GM23338 (cell line): ENCODE measurements around the gene DMD. TPM values are rescaled to one million over a fixed set of nuclear protein-coding genes. Genes with fewer than 3 reads are reported as not detected.

Source experiments
- ATAC-seq: fragments of 200-7000 bp; cut with Tn5 transposase; 3 replicates; pipeline ENCODE4 v1.9.1; 2020
- DNase-seq: peaks from one replicate; pipeline ENCODE4 v3.0.0-alpha.2; 2015; ENCODE audit warnings: low spot score
- H2AFZ ChIP-seq: fragments of 200-600 bp; sonication (generic); 2 replicates; pipeline ENCODE4 v1.8.0; 2016; ENCODE audit warnings: antibody characterized with exemption, mild to moderate bottlenecking, moderate library complexity
- H3F3A ChIP-seq: fragments of 200-600 bp; sonication (generic); replicated peaks from 2 replicates; pipeline ENCODE4 v1.8.0; 2017; ENCODE audit warnings: antibody characterized with exemption, mixed run types, low read depth
- H3K27ac ChIP-seq: fragments of 200-600 bp; sonication (generic); 2 replicates; pipeline ENCODE4 v1.6.1; 2016; ENCODE audit warnings: low read depth
- H3K27me3 ChIP-seq: fragments of 200-600 bp; sonication (generic); 2 replicates; pipeline ENCODE4 v1.8.0; 2016; ENCODE audit warnings: mild to moderate bottlenecking, mixed run types, moderate library complexity; ENCODE audit not compliant: insufficient read depth
- H3K36me3 ChIP-seq: fragments of 200-600 bp; sonication (generic); 2 replicates; pipeline ENCODE4 v1.8.0; 2016; ENCODE audit warnings: mild to moderate bottlenecking; ENCODE audit not compliant: insufficient read depth
- H3K4me1 ChIP-seq: fragments of 200-600 bp; sonication (generic); 2 replicates; pipeline ENCODE4 v1.8.0; 2016; ENCODE audit warnings: mild to moderate bottlenecking, moderate library complexity; ENCODE audit not compliant: insufficient read depth
- H3K4me2 ChIP-seq: fragments of 200-600 bp; sonication (generic); 2 replicates; pipeline ENCODE4 v1.7.1; 2017; ENCODE audit warnings: mixed run types
- H3K4me3 ChIP-seq: fragments of 200-600 bp; sonication (generic); 2 replicates; pipeline ENCODE4 v1.6.1; 2016; ENCODE audit warnings: mixed run types
- H3K79me2 ChIP-seq: fragments of 200-600 bp; sonication (generic); replicated peaks from 2 replicates; pipeline ENCODE4 v1.8.0; 2017; ENCODE audit warnings: mild to moderate bottlenecking; ENCODE audit not compliant: insufficient read depth
- H3K9me2 ChIP-seq: fragments of 200-600 bp; sonication (generic); 2 replicates; pipeline ENCODE4 v1.8.0; 2017; ENCODE audit not compliant: insufficient read depth
- H4K20me1 ChIP-seq: fragments of 200-600 bp; sonication (generic); replicated peaks from 2 replicates; pipeline ENCODE4 v1.8.0; 2017; ENCODE audit warnings: mild to moderate bottlenecking; ENCODE audit not compliant: insufficient read depth
- H3K27ac Mint-ChIP-seq: 2 replicates; pipeline ENCODE4 v1.8.0; 2020; ENCODE audit warnings: inconsistent platforms, mild to moderate bottlenecking, moderate library complexity, mixed read lengths
- H3K27me3 Mint-ChIP-seq: 3 replicates; pipeline ENCODE4 v1.8.0; 2022; ENCODE audit warnings: low read depth, mild to moderate bottlenecking, moderate library complexity, mixed read lengths, inconsistent platforms; ENCODE audit not compliant: insufficient read depth, poor library complexity
- H3K36me3 Mint-ChIP-seq: 3 replicates; pipeline ENCODE4 v1.8.0; 2021; ENCODE audit warnings: low read depth, mild to moderate bottlenecking, inconsistent platforms, moderate library complexity, mixed read lengths
- H3K4me1 Mint-ChIP-seq: 3 replicates; pipeline ENCODE4 v1.8.0; 2020; ENCODE audit warnings: mild to moderate bottlenecking, inconsistent platforms, mixed read lengths
- H3K4me3 Mint-ChIP-seq: 3 replicates; pipeline ENCODE4 v1.8.0; 2021; ENCODE audit warnings: moderate library complexity, mild to moderate bottlenecking, inconsistent platforms, mixed read lengths
- H3K9me3 Mint-ChIP-seq: 3 replicates; pipeline ENCODE4 v1.8.0; 2020; ENCODE audit warnings: moderate library complexity, mild to moderate bottlenecking, inconsistent platforms, mixed read lengths
- CREB1 ChIP-seq: fragments of 250-450 bp; sonication (Bioruptor Pico); IDR thresholded peaks from 2 replicates; pipeline ENCODE4 v1.5.0; 2020; ENCODE audit warnings: low read depth, mild to moderate bottlenecking, moderate library complexity
- CTCF ChIP-seq, 2 experiments: fragments of 200-600 bp in 1 of 2; sonication (generic) in 1 of 2; conservative IDR thresholded peaks; 2 replicates each; pipeline versions ENCODE4 v1.5.1 to v1.6.1; 2016 to 2017; ENCODE audit warnings: antibody characterized with exemption in 2 of 2, low read depth in 2 of 2, mild to moderate bottlenecking in 2 of 2, moderate library complexity in 1 of 2
- ETS1 ChIP-seq: IDR thresholded peaks from 2 replicates; pipeline ENCODE4 v1.6.1; 2016; ENCODE audit warnings: antibody characterized with exemption
- EZH2 ChIP-seq: fragments of 200-600 bp; sonication (generic); IDR thresholded peaks from one replicate; pipeline ENCODE4 v1.8.0; 2017; ENCODE audit warnings: antibody characterized with exemption, mild to moderate bottlenecking, low read depth; ENCODE audit not compliant: unreplicated experiment
- JUNB ChIP-seq: IDR thresholded peaks from one replicate; pipeline ENCODE4 v1.6.1; 2016; ENCODE audit warnings: antibody characterized with exemption; ENCODE audit not compliant: unreplicated experiment
- REST ChIP-seq: IDR thresholded peaks from one replicate; pipeline ENCODE4 v1.6.1; 2018; ENCODE audit warnings: antibody characterized with exemption; ENCODE audit not compliant: unreplicated experiment
- STAT1 ChIP-seq: IDR thresholded peaks from one replicate; pipeline ENCODE4 v1.6.1; 2016; ENCODE audit warnings: antibody characterized with exemption; ENCODE audit not compliant: unreplicated experiment
- ZNF114 ChIP-seq: fragments of 250-450 bp; sonication (Bioruptor Pico); IDR thresholded peaks from 2 replicates; pipeline ENCODE4 v1.5.0; 2020; ENCODE audit warnings: mild to moderate bottlenecking, moderate library complexity
- ZNF331 ChIP-seq: fragments of 250-450 bp; sonication (Bioruptor Pico); IDR thresholded peaks from 2 replicates; pipeline ENCODE4 v1.5.0; 2020; ENCODE audit warnings: low read depth, mild to moderate bottlenecking, moderate library complexity
- ZNF462 ChIP-seq: fragments of 250-450 bp; sonication (Bioruptor Pico); IDR thresholded peaks from 2 replicates; pipeline ENCODE4 v1.5.0; 2020; ENCODE audit warnings: mild to moderate bottlenecking, moderate library complexity
- polyA plus RNA-seq: library from polyadenylated mRNA; unstranded; fragments of >200 nt; fragmentation: Nextera tagmentation; extraction: Ambion mirVana; gene quantifications from 2 replicates; pipeline ENCODE4 v1.2.1, GENCODE V29; 2016
- total RNA-seq: library from RNA; depleted of rRNA; stranded (reverse); fragments of >200 nt; shearing (Covaris generic); gene quantifications from 2 replicates; pipeline ENCODE4 v1.2.3, GENCODE V29; 2014

Gene DMD
- total and polyA plus RNA-seq, 2 experiments from 2014 or later: 4.5 to 7.6 TPM

- H3K36me3 Mint-ChIP-seq: no peaks in the 10 kb centered on the region
- H2AFZ ChIP-seq: no peak overlapping the region
- no peaks in the 10 kb centered on the region for H4K20me1 ChIP-seq
- H3K9me2 ChIP-seq: no peaks in the 10 kb centered on the region
- H3K27me3 Mint-ChIP-seq: no peaks in the 10 kb centered on the region
- H3K27ac Mint-ChIP-seq: no peak overlapping the region
- H3K4me3 Mint-ChIP-seq: no peak overlapping the region
- no peaks in the 10 kb centered on the region for H3K4me1 ChIP-seq
- H3K79me2 ChIP-seq: no peaks in the 10 kb centered on the region
- ATAC-seq: no peak
- H3K36me3 ChIP-seq: no peaks in the 10 kb centered on the region
- no peak for DNase-seq
- no peak overlapping the region for H3K4me2 ChIP-seq
- H3K4me1 Mint-ChIP-seq: no peaks in the 10 kb centered on the region
- H3K27ac ChIP-seq: no peak overlapping the region
- H3F3A ChIP-seq: no peaks in the 10 kb centered on the region
- TF ChIP-seq ZNF331 (no peak), REST (no peak), EZH2 (no peak), CTCF (conservative IDR thresholded peaks at IDR 0.05; ENCODE audit: low read depth in 2 of 2) (no peak), CREB1 (CRISPR knock-in tag) (no peak), STAT1 (no peak), JUNB (no peak), ZNF462 (CRISPR knock-in tag) (no peak), ETS1 (no peak), ZNF114 (CRISPR knock-in tag) (no peak)
- H3K9me3 Mint-ChIP-seq: no peaks in the 10 kb centered on the region
- H3K4me3 ChIP-seq: no peak overlapping the region
- no peaks in the 10 kb centered on the region for H3K27me3 ChIP-seq
Measured at GRCh38 chrX:32421266-32421665, 790.1 kb downstream of the DMD start.
